Measurements from ENCODE around the gene SNX17.

SNX17 gene

DNA sequence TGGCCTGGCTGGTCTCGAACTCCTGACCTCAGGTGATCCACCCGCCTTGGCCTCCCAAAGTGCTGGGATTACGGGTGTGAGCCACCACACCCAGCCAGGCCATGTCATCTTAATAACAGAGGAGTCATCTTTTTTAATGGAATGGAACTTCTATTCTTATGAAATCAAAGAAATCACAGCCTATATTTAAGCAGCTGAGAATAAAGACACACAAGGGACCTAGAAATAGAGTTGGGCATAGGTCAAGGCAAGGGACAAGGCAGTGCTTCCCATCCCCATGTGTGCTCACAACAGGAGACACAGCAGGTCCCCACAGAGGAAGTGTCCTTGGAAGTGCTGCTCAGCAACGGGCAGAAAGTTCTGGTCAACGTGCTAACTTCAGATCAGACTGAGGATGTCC, 3.2 kb downstream of the SNX17 start:
- in situ Hi-C loops (cut with HindIII; ENCODE audit: low pct_unique_long_range_greater_than_20kb, low sequenced_read_pairs), result no loop called here

DNA sequence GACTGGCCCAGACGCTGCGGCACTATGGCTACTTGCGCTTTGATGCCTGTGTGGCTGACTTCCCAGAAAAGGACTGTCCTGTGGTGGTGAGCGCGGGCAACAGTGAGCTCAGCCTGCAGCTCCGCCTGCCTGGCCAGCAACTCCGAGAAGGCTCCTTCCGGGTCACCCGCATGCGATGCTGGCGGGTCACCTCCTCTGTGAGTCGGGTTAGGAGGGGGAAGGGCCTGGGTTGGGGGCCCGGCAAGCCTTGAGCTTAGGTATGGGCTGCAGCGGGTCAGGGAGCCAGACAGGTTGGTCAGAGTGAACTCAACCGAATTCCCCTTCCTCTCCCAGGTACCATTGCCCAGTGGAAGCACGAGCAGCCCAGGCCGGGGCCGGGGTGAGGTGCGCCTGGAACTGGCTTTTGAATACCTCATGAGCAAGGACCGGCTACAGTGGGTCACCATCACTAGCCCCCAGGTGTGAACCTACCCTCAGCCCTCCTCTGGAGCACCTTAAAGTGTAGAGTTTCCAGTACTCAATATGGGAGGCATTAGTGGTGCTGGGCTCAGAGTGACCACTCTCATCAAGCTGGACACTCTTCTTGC, 5.2 kb downstream of the SNX17 start:
- TF ChIP-seq JUND (IDR thresholded peaks at IDR 0.05; ENCODE audit: low read depth), result no peak
- no peak for DNase-seq (ENCODE audit: low read depth in 1 of 2, low spot score in 1 of 2)
- in situ Hi-C loops (cut with HindIII; ENCODE audit: low pct_unique_long_range_greater_than_20kb, low sequenced_read_pairs), result no loop called here

More for the DNA sequence above, 3.2 kb downstream of the SNX17 start:
- TF ChIP-seq JUND (IDR thresholded peaks at IDR 0.05; ENCODE audit: low read depth), result no peak
- DNase-seq (ENCODE audit: low read depth in 1 of 2, low spot score in 1 of 2), result no peak

DNA sequence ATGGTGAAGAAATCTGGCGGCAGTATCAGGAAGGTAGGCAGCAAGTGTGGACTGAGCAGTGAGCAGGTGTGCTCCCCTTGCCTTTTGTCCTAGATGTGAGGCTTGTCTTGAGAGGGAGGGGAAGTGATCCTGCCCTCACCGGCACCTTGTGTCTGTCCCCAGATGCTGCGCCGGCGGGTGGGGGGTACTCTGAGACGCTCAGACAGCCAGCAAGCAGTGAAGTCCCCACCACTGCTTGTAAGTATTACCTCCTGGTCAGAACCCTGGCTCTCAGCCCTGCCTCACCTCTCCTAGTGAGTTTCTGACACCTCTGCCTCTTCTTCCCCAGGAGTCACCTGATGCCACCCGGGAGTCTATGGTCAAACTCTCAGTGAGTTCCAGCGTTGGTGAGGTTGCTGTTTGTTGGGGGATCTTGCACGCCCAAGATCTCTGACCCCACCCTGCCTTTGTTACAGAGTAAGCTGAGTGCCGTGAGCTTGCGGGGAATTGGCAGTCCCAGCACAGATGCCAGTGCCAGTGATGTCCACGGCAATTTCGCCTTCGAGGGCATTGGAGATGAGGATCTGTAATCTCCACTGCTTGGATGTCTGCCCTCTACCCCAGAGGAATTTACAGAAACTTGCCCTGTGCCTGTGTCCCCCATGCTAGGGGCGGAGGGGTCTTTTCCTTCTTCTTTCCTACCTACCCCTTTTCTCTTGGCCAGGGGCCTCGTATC, 5.9 kb downstream of the SNX17 start:
- no peak for TF ChIP-seq JUND (IDR thresholded peaks at IDR 0.05; ENCODE audit: low read depth)
- in situ Hi-C loops (cut with HindIII; ENCODE audit: low pct_unique_long_range_greater_than_20kb, low sequenced_read_pairs), result no loop called here
- no peak for DNase-seq (ENCODE audit: low read depth in 1 of 2, low spot score in 1 of 2)

DNA sequence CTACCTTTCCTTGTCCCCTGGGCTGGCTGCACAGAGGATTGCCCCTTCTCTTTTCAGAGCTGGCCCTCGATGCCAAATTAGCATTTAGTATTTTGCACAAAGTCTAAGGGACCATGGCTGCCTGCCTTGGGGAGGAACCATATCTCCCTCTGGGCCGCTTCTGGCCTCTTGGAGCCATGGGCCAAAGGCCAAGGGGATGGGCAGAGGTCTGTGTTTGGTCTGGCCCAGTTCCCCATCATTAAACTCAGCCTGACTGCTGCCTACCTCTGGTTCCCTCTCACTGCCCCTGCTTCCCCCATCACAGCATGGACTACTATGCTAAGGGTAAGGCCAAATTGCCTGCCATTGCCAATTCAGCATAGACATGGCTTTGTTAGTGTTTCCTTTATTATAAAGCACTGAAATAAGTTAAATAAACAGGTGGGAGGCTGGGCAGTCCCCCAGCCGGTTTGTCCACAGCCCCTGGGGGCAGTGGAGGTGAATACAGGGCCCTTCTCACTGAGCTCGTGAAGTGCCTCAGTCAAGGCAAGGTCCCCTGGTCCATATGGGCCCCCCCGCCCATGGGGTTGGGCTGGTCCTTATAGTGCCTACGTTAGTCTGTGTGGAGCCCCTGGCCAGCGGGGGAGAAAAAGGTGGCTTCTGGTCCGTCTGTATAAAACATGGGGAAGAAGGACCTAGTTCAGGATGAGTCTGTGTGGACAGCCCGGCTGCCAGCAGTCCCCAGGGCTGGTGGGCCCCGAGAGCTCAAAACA, 6.6 kb downstream of the SNX17 start:
- no peak for TF ChIP-seq JUND (IDR thresholded peaks at IDR 0.05; ENCODE audit: low read depth)
- in situ Hi-C loops (cut with HindIII; ENCODE audit: low pct_unique_long_range_greater_than_20kb, low sequenced_read_pairs), result no loop called here
- no peak for DNase-seq (ENCODE audit: low read depth in 1 of 2, low spot score in 1 of 2)

DNA sequence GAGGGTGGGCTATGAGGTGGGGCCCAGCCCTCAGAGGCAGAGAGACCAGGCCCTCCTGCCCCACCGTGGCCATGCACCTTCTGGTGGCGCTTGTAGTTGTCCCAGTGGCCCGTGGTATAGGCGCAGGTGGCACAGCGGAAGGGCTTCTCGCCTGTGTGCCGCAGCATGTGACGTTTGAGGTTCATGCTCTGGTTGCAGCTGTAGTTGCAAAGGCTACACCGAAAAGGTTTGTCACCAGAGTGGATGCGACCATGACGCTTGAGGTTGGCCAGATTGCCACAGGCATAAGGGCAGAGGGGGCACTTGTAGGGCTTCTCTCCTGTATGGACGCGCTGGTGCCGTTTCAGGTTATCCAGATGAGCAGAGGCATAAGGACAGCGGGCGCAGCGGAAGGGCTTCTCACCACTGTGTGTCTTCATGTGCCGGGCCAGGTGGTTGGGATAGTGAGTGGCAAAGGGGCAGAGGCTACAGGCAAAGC, 7.2 kb downstream of the SNX17 start:
- in situ Hi-C loops (cut with HindIII; ENCODE audit: low pct_unique_long_range_greater_than_20kb, low sequenced_read_pairs), result no loop called here
- DNase-seq (ENCODE audit: low read depth in 1 of 2, low spot score in 1 of 2), result no peak
- no peak for TF ChIP-seq JUND (IDR thresholded peaks at IDR 0.05; ENCODE audit: low read depth)

DNA sequence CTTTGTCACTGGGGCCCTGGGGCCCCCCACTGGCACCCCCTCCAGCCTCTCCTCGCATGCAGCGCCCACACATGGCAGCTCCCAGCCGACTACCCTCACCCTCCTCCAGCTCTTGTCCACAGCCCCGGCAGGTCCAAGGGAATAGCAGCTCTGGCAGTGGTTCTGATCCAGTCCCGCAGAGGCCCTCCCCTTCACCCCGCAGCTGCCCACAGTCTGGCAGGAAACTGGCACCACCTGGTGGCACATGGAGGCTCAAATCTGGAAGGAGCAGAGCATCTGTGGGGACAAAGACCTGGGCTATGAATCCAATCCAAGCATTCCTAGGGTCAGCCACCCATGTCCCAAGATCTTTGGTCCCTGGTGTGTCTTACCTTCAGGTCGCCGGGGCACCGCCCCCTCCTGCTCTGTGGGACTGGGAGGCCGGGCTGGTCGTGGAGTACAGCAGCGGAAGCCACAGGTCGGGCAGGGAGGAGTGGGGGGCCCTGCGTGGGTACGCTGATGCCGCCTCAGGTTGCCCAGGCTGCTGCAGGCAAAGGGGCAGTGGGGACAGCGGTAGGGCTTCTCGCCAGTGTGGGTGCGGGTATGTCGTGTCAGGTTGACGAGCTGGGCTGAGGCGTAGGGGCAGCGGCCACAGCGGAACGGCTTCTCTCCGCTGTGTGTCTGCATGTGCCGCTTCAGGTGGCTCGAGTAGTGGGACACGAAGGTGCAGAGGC, 7.8 kb downstream of the SNX17 start:
- in situ Hi-C loops (cut with HindIII; ENCODE audit: low pct_unique_long_range_greater_than_20kb, low sequenced_read_pairs), result no loop called here
- no peak for TF ChIP-seq JUND (IDR thresholded peaks at IDR 0.05; ENCODE audit: low read depth)
- peak in 1 of 2 experiments; percentile 42 for DNase-seq (ENCODE audit: low read depth in 1 of 2, low spot score in 1 of 2)

DNA sequence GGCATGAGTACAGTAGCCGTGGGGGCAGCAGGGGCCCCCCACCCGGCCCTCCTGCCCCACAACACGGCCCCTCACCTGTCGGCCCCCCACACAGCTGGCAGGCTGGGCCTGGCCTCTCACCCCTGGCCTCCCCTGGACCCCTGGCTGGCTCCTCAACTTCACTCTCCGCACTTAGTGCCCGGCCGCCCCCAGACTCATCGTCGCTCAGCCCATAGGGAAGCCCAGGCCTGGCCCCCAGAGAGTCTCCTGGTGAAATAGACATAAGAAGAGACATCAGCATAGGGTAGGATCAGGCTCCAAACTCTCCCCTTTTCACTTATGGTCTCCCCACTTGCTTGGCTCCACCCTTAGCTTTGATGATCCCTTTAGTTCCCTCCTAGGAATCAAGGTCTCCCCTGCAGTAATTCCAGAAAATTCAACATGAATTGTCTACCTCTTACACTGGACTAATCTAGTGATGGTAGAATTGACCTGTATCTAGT, 8.4 kb downstream of the SNX17 start:
- no peak for TF ChIP-seq JUND (IDR thresholded peaks at IDR 0.05; ENCODE audit: low read depth)
- in situ Hi-C loops (cut with HindIII; ENCODE audit: low pct_unique_long_range_greater_than_20kb, low sequenced_read_pairs), result no loop called here
- DNase-seq (ENCODE audit: low read depth in 1 of 2, low spot score in 1 of 2), result no peak

DNA sequence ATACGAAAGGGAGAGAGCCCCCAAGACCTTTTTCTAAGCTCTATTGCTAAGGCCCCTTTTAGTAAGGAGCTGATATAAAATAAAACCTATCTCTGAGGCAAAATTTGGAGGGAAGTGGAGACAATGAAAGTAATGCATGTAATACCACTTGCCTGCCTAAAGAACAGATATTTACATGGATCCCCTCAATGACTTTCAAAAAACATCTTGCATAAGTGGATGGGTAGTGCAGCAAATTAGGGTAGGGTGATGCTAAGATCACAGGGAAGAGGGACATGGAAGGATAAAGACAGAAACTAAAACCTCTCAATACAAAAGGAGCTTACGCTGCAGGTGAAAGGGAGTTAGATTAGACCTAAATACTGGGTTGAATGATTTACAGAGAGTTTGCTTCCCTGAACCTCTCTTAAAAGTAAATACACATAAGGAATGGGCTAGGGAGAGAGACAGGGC, 9.0 kb downstream of the SNX17 start:
- no peak for TF ChIP-seq JUND (IDR thresholded peaks at IDR 0.05; ENCODE audit: low read depth)
- no peak for DNase-seq (ENCODE audit: low read depth in 1 of 2, low spot score in 1 of 2)
- in situ Hi-C loops (cut with HindIII; ENCODE audit: low pct_unique_long_range_greater_than_20kb, low sequenced_read_pairs), result no loop called here

DNA sequence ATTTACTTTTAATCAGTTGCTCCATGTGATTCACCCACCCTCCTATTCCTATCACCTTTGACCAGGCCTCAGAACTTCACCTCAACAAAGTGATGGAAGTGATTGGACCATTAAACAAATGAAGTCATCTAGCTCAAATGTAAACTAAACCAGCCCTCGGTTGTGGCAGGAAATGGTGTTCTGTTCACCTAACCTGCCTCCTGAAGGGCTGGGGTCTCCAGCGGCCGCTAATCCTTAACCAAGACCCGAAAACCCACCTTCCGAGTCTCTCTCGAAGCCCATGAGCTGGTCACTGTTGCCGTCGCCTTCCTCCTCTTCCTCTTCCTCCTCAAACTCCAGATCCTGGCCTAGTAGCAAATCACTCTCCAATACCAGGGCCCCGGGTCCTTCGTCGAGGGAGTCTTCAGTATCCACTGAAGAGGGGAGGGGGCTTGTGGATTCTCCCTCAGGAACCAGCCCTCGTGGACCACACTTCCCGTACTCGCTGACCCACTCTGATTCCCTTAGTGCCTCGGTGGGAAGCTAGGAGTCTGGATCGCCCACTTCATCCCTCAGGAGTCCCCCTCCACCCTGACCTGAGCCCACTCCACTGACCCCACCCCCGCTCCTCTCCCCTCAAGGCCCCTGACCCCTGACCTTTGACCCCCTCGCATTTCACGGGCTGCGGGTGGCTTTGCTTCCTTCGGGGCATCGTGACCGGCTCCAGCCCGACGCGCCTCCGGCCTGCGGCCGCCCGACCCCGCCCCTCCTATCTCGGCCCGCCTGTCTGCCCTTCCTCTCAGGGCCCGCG, 9.6 kb downstream of the SNX17 start:
- peak in 1 of 2 experiments; percentile 15 for DNase-seq (ENCODE audit: low read depth in 1 of 2, low spot score in 1 of 2)
- in situ Hi-C loops (cut with HindIII; ENCODE audit: low pct_unique_long_range_greater_than_20kb, low sequenced_read_pairs), result no loop called here
- TF ChIP-seq JUND (IDR thresholded peaks at IDR 0.05; ENCODE audit: low read depth), result no peak

DNA sequence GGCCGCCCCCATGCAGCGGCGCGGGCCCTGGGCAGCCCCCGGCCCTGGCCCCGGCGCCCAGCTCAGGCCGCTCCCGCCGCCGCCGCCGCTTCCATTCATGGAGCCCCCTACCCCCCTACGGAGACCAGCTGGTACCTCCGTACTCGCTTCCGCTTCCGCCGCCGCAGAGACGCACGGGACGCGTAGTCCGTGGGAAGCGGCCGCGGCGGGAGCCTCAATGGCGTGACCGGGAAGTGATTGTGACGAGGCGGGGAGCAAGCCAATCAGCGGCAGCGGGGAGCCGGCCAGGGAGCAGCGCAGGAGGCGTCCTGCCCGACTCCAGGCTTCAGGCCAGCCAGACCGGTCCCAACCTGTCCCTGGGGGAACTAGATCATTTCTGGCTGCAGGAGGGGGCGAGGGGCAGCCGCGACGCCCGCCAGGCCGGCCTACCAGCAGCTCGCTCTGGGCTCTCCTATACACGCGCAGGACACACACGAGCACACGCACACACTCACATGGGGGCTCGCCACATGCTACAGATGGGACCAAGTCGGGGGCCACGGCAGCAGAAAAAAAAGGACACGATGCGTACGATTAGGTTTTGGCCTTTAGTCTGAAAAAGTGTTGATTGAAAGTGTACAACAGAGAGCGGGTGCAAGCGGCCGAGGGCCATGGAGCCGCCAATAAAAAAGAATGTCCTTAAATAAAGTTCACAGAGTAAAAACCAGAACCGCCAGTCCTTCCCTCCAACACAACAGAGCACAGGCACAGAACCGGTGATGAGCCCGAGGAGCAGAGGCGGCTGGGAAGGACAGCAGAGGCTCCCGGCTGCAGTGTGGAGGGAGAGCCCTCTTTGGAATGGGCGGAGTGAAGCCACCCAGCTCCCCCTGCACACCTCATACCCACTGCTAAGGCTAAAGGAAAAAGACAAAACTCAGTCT, 10.5 kb downstream of the SNX17 start, which contains the start of gene ZNF513:
ZNF513 (minus strand) TSS at position 109 of the 920 bp plus-strand sequence. CDS start 208 bp downstream, outside the sequence.
- in situ Hi-C loops (cut with HindIII; ENCODE audit: low pct_unique_long_range_greater_than_20kb, low sequenced_read_pairs), result no loop called here
- no peak for TF ChIP-seq JUND (IDR thresholded peaks at IDR 0.05; ENCODE audit: low read depth)
- DNase-seq (ENCODE audit: low read depth in 1 of 2, low spot score in 1 of 2), result peak; percentile 64 to 88

Data from T47D (cell line).